Measurements from ENCODE around the gene EGFLAM. TPM values are rescaled to one million over a fixed set of nuclear protein-coding genes. Genes with fewer than 3 reads are reported as not detected.

EGFLAM gene
- total and polyA plus RNA-seq, 3 donors from 2014 or later, result 12.0 to 38.8 (median 15.2) TPM

DNA sequence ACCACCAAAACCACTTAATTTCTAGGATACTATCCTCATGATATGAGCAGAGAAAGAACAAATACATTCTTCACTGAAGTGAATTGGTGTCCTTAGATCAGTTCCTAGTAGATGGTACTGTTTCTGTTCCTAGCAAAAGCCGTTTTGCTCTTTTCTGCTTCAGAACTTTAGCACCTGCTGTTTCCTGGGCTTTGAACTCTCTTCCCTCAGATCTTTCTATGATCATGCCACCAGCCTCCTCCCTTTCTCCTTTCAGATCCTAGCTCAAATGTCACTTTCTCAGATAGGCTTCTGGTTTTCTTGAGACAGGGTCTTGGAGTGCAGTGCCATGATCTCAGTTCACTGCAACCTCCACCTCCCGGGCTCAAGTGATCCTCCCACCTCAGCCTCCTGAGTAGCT lies 118.0 kb downstream of the EGFLAM start:
- Histone ChIP-seq H3K9me3 (no peaks in the 10 kb centered on the region), H3K27ac (no peak overlapping the region), H3K4me3 (no peak overlapping the region), H3K27me3 (no peaks in the 10 kb centered on the region), H3K4me1 (no peaks in the 10 kb centered on the region), H3K36me3 (ENCODE audit: low read depth, missing control alignments) (no peaks in the 10 kb centered on the region)
- no peak for TF ChIP-seq POLR2A (IDR thresholded peaks at IDR 0.05)
- TF ChIP-seq, protein P1, sequence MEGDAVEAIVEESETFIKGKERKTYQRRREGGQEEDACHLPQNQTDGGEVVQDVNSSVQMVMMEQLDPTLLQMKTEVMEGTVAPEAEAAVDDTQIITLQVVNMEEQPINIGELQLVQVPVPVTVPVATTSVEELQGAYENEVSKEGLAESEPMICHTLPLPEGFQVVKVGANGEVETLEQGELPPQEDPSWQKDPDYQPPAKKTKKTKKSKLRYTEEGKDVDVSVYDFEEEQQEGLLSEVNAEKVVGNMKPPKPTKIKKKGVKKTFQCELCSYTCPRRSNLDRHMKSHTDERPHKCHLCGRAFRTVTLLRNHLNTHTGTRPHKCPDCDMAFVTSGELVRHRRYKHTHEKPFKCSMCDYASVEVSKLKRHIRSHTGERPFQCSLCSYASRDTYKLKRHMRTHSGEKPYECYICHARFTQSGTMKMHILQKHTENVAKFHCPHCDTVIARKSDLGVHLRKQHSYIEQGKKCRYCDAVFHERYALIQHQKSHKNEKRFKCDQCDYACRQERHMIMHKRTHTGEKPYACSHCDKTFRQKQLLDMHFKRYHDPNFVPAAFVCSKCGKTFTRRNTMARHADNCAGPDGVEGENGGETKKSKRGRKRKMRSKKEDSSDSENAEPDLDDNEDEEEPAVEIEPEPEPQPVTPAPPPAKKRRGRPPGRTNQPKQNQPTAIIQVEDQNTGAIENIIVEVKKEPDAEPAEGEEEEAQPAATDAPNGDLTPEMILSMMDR (IDR thresholded peaks at IDR 0.05), result no peak
- DNase-seq, result no peak
- intact Hi-C loops (cut with DNase I; ENCODE audit: low total_unique reads), result no loop called here
- 96 to 98% methylated on average over 2 of the region's 2 CpGs for WGBS, 2 donors

DNA sequence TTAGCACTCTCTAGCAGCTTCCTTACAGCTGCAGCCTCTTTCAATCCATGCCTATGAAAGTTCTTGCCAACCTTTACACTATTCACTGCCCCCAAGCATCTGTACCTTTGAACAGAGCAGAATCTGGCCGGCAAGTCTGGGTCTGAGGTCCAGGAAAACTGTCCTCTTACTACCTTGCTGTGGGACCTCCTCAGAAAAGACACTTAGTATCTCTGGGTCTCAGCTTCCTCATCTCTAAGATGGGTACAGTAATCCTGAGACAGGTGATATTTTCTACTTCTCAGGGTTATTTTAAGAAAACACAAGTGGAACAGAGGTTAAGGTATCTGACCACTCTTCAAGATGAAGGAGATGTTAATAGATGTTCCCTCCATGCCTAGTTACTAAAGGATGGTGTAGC lies 120.2 kb downstream of the EGFLAM start:
- WGBS, 2 donors, result 90 to 92% methylated on average over 1 of the region's 1 CpG
- intact Hi-C loops (cut with DNase I; ENCODE audit: low total_unique reads), result no loop called here
- TF ChIP-seq POLR2A (IDR thresholded peaks at IDR 0.05), result no peak
- TF ChIP-seq, protein P1 (IDR thresholded peaks at IDR 0.05), result no peak
- Histone ChIP-seq H3K4me1 (no peaks in the 10 kb centered on the region), H3K4me3 (no peak overlapping the region), H3K9me3 (no peaks in the 10 kb centered on the region), H3K27me3 (no peaks in the 10 kb centered on the region), H3K36me3 (ENCODE audit: low read depth, missing control alignments) (no peaks in the 10 kb centered on the region), H3K27ac (no peak overlapping the region)
- DNase-seq, result no peak

DNA sequence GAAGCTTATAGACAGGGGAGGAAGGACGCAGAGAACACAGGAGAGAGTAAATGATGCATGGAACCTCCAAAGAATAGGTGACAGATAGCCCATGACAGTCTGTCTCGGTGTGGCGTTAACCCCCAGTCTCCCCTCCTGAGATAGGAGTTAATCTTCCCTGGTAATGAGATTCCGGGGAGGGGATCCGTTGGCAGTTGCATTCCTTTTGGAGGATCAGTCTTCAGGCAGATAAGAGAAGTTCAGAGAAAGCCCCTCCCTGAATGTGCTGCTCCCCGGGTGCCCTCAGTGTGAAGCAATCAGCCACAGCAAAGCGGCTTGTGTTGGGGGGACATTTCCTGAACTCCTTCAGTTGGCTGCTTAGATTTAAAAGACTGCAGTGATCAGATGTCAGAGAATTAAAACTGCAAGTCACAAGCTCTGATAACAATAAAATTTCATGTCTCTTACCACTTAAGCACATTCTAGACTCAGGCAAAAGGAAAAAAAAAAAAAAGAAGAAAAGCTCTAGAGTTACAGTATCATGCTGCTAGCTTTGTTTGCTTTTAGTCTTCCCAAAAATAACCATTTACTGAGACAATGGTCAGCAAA lies 121.1 kb downstream of the EGFLAM start:
- Histone ChIP-seq H3K4me3 (no peak overlapping the region), H3K4me1 (no peaks in the 10 kb centered on the region), H3K9me3 (no peaks in the 10 kb centered on the region), H3K36me3 (ENCODE audit: low read depth, missing control alignments) (no peaks in the 10 kb centered on the region), H3K27ac (no peak overlapping the region), H3K27me3 (no peaks in the 10 kb centered on the region)
- TF ChIP-seq, protein P1 (IDR thresholded peaks at IDR 0.05), result no peak
- TF ChIP-seq POLR2A (IDR thresholded peaks at IDR 0.05), result no peak
- intact Hi-C loops (cut with DNase I; ENCODE audit: low total_unique reads), result no loop called here
- no peak for DNase-seq
- WGBS, 2 donors, result 35 to 39% methylated on average over 7 of the region's 7 CpGs

DNA sequence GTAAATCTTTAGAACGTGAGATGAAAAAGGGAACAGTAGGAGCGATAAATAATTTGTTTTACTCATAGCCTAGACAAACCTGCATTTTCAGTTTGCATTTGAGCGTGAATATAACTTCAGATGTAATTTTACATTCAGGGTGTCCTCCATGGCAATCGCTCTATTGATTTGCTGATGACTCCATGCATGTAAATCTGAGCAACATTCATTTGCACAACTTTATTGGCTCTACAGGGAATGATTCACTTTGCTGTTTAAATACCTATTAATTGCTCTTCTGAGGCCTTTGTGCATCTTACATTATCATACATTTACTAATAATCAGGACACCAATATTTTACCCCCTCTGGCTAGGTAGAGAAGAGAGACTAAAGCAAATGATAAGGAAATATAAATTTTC lies 122.2 kb downstream of the EGFLAM start:
- Histone ChIP-seq H3K4me1 (no peaks in the 10 kb centered on the region), H3K36me3 (ENCODE audit: low read depth, missing control alignments) (no peaks in the 10 kb centered on the region), H3K27me3 (no peaks in the 10 kb centered on the region), H3K9me3 (no peaks in the 10 kb centered on the region), H3K4me3 (no peak overlapping the region), H3K27ac (no peak overlapping the region)
- DNase-seq, result no peak
- TF ChIP-seq, protein P1 (IDR thresholded peaks at IDR 0.05), result no peak
- no peak for TF ChIP-seq POLR2A (IDR thresholded peaks at IDR 0.05)
- 78 to 87% methylated on average over 4 of the region's 4 CpGs for WGBS, 2 donors
- intact Hi-C loops (cut with DNase I; ENCODE audit: low total_unique reads), result loop anchor here (5.0 kb wide), 1 partner anchor 432 kb away; no protein-coding TSS in a partner anchor

DNA sequence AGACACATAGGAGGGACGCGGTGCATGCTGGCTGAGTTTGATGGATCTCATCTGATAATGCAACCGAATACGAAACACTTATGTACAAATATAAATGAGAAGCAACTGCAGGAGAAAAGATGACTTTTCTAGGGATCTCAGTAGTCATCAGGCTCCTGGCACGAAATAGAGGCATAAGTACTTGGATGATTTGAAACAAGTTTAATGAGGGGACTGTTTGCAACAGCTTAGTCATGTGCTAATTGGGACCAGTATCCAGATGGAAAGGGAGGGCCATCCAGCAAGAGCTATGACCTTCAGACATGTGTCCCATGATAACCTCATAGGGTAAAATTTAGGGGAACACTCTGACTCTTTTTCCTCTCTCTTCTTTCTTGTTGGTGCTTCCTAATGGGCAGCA lies 123.0 kb downstream of the EGFLAM start:
- intact Hi-C loops (cut with DNase I; ENCODE audit: low total_unique reads), result loop anchor here (5.0 kb wide), 1 partner anchor 431 kb away; no protein-coding TSS in a partner anchor

More for the DNA sequence above, 123.0 kb downstream of the EGFLAM start:
- H3K27ac ChIP-seq, result no peak overlapping the region
- DNase-seq, result no peak
- H3K36me3 ChIP-seq (ENCODE audit: low read depth, missing control alignments), result no peaks in the 10 kb centered on the region
- H3K27me3 ChIP-seq, result no peaks in the 10 kb centered on the region
- TF ChIP-seq POLR2A (IDR thresholded peaks at IDR 0.05), result no peak
- TF ChIP-seq, protein P1 (IDR thresholded peaks at IDR 0.05), result no peak
- no peaks in the 10 kb centered on the region for H3K4me1 ChIP-seq
- no peaks in the 10 kb centered on the region for H3K9me3 ChIP-seq
- 77 to 79% methylated on average over 5 of the region's 5 CpGs for WGBS, 2 donors
- H3K4me3 ChIP-seq, result no peak overlapping the region

Measured in testis (tissue), 3 donors.